Measurements from ENCODE around the gene CCL4L2.

- TF ChIP-seq CTCF (IDR thresholded peaks at IDR 0.05), result no peak
- TF ChIP-seq POLR2A (IDR thresholded peaks at IDR 0.05), result no peak
These were observed 14.8 kb upstream of the CCL4L2 start for GRCh38 chr17:36196131-36196486.

Measured in testis (tissue), 2 donors.